PC-9 (cell line): ENCODE data around the gene MKX. TPM values are rescaled to one million over a fixed set of nuclear protein-coding genes. Genes with fewer than 3 reads are reported as not detected.

ENCODE experiments used
- BruUV-seq: library from RNA; stranded (reverse); fragments of 400-500 nt; replicated peaks from 2 replicates; lab custom pipeline; 2021; lab: Mats Ljungman, UMichigan
- CTCF ChIA-PET: fragments of 300-600 bp; sonication (Branson Sonifier 250); formaldehyde crosslinking; loops from one replicate; lab custom pipeline; 2022; ENCODE audit warnings: antibody characterized with exemption; lab: Charles Lee
- POLR2A ChIA-PET: fragments of 300-600 bp; sonication (Branson Sonifier 250); formaldehyde crosslinking; loops from one replicate; lab custom pipeline; 2022; ENCODE audit warnings: antibody characterized with exemption; ENCODE audit not compliant: unreplicated experiment; lab: Charles Lee
- DNase-seq, 2 experiments: peaks; one replicate each; pipeline versions ENCODE4 v3.0.0 to v3.0.0-alpha.2; 2015 to 2022; ENCODE audit warnings: mixed read lengths in 1 of 2
- H2AFZ ChIP-seq: fragments of 200-600 bp; sonication (generic); 2 replicates; pipeline ENCODE4 v1.8.1; 2017; ENCODE audit warnings: antibody characterized with exemption
- H3F3A ChIP-seq: fragments of 200-600 bp; sonication (generic); 2 replicates; pipeline ENCODE4 v1.8.1; 2017; ENCODE audit warnings: antibody characterized with exemption, mild to moderate bottlenecking, low read depth; ENCODE audit not compliant: insufficient read depth
- H3K27ac ChIP-seq: fragments of 200-600 bp; sonication (generic); 2 replicates; pipeline ENCODE4 v1.6.1; 2016; ENCODE audit warnings: mixed run types
- H3K27me3 ChIP-seq: fragments of 200-600 bp; sonication (generic); 2 replicates; pipeline ENCODE4 v1.6.1; 2016; ENCODE audit warnings: low read depth, mixed run types; ENCODE audit not compliant: insufficient read depth
- H3K36me3 ChIP-seq: fragments of 200-600 bp; sonication (generic); 2 replicates; pipeline ENCODE4 v1.6.1; 2016; ENCODE audit warnings: low read depth, mixed run types
- H3K4me1 ChIP-seq: fragments of 200-600 bp; sonication (generic); replicated peaks from 2 replicates; pipeline ENCODE4 v1.6.1; 2016; ENCODE audit warnings: mixed run types; ENCODE audit not compliant: insufficient read depth
- H3K4me2 ChIP-seq: fragments of 200-600 bp; sonication (generic); 2 replicates; pipeline ENCODE4 v1.6.1; 2017; ENCODE audit warnings: mixed run types
- H3K4me3 ChIP-seq: fragments of 200-600 bp; sonication (generic); 2 replicates; pipeline ENCODE4 v1.6.1; 2016; ENCODE audit warnings: mixed run types
- H3K79me2 ChIP-seq: fragments of 200-600 bp; sonication (generic); 2 replicates; pipeline ENCODE4 v1.6.1; 2017; ENCODE audit warnings: low read depth, mixed run types
- H3K9me2 ChIP-seq: fragments of 200-600 bp; sonication (generic); 2 replicates; pipeline ENCODE4 v1.8.1; 2017; ENCODE audit warnings: mild to moderate bottlenecking; ENCODE audit not compliant: insufficient read depth
- H3K9me3 ChIP-seq: fragments of 200-600 bp; sonication (generic); 2 replicates; pipeline ENCODE4 v1.8.1; 2016; ENCODE audit warnings: low read depth; ENCODE audit not compliant: insufficient read depth
- H4K20me1 ChIP-seq: fragments of 200-600 bp; sonication (generic); 2 replicates; pipeline ENCODE4 v1.8.1; 2017; ENCODE audit not compliant: insufficient read depth
- CTCF ChIP-seq: fragments of 200-600 bp; sonication (generic); conservative IDR thresholded peaks from 2 replicates; pipeline ENCODE4 v1.6.1; 2017; ENCODE audit warnings: mixed run types, antibody characterized with exemption, mild to moderate bottlenecking, moderate library complexity
- EZH2 ChIP-seq: fragments of 200-600 bp; sonication (generic); IDR thresholded peaks from 2 replicates; pipeline ENCODE4 v1.8.0; 2017; ENCODE audit warnings: antibody characterized with exemption, low read depth
- intact Hi-C: fragments of 100-400 bp; cut with micrococcal nuclease; formaldehyde crosslinking; loops from one replicate; pipeline ENCODE4 v1.10.0; 2022; ENCODE audit not compliant: unreplicated experiment
- total RNA-seq: library from RNA; stranded (reverse); gene quantifications from 2 replicates; pipeline ENCODE4 v1.2.3, GENCODE V29; 2021

The MKX gene
- total RNA-seq, 1 experiment from 2014 or later: not detected

GRCh38 chr10:27660711-27661110, 84.9 kb downstream of the MKX start:
- Histone ChIP-seq H3K9me3 (no peaks in the 10 kb centered on the region), H3K27ac (no peak overlapping the region), H2AFZ (no peak overlapping the region), H3K27me3 (peaks cover 15% of the 10 kb centered on the region), H3K4me2 (no peak overlapping the region), H3K36me3 (no peaks in the 10 kb centered on the region), H3K9me2 (no peaks in the 10 kb centered on the region; the same call in 1 of the 2 replicates), H3K4me1 (no peaks in the 10 kb centered on the region), H4K20me1 (no peaks in the 10 kb centered on the region), H3K4me3 (no peak overlapping the region), H3K79me2 (no peaks in the 10 kb centered on the region), H3F3A (no peaks in the 10 kb centered on the region)
- TF ChIP-seq CTCF: no peak
- no peak for TF ChIP-seq EZH2
- no TSS peak for BruUV-seq
- POLR2A ChIA-PET: no interaction called here
- CTCF ChIA-PET: no interaction called here
- intact Hi-C loops: no loop called here
- DNase-seq: no peak

GRCh38 chr10:27660268-27660667, 85.4 kb downstream of the MKX start:
- Histone ChIP-seq H3K9me2 (no peaks in the 10 kb centered on the region; the same call in 1 of the 2 replicates), H2AFZ (no peak overlapping the region), H3F3A (no peaks in the 10 kb centered on the region), H4K20me1 (no peaks in the 10 kb centered on the region), H3K79me2 (no peaks in the 10 kb centered on the region), H3K4me1 (no peaks in the 10 kb centered on the region), H3K36me3 (no peaks in the 10 kb centered on the region), H3K4me3 (no peak overlapping the region), H3K27ac (no peak overlapping the region), H3K4me2 (no peak overlapping the region), H3K9me3 (no peaks in the 10 kb centered on the region), H3K27me3 (peaks cover 14% of the 10 kb centered on the region)
- CTCF ChIA-PET: no interaction called here
- intact Hi-C loops: no loop called here
- no peak for DNase-seq
- no TSS peak for BruUV-seq
- POLR2A ChIA-PET: no interaction called here
- no peak for TF ChIP-seq CTCF
- no peak for TF ChIP-seq EZH2

DNA sequence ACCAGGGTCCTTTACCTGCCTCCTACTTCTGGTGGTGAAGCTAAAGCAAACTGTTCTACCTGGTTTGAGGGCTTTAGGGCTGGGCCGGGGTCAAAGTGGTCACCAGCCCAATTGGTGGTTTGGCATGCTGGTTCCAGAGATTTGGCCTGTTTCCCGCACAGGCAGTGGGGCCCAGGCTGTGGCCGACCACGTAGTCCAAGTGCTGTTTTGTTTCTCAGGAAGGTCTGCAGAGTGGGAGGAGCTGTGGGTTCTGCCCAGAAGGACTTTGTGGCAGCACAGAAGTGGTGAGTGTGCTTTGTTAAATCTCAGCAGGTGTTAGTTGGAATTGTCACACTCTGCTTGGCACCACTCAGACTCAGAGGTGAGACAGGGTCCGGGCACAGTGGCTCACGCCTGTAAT, 85.8 kb downstream of the MKX start:
- no peaks in the 10 kb centered on the region for H3K4me1 ChIP-seq
- no peak overlapping the region for H3K27ac ChIP-seq
- H3K79me2 ChIP-seq: no peaks in the 10 kb centered on the region
- no peaks in the 10 kb centered on the region for H3F3A ChIP-seq
- ChIA-PET POLR2A (no interaction called here), CTCF (no interaction called here)
- H3K36me3 ChIP-seq: no peaks in the 10 kb centered on the region
- H3K27me3 ChIP-seq: peaks cover 12% of the 10 kb centered on the region
- H4K20me1 ChIP-seq: no peaks in the 10 kb centered on the region
- no peaks in the 10 kb centered on the region for H3K9me2 ChIP-seq
- H3K9me3 ChIP-seq: no peaks in the 10 kb centered on the region
- no peak overlapping the region for H3K4me2 ChIP-seq
- DNase-seq: no peak
- no peak overlapping the region for H3K4me3 ChIP-seq
- H2AFZ ChIP-seq: no peak overlapping the region
- intact Hi-C loops: loop anchor here (5.0 kb wide), 1 partner anchor 212 kb away; no protein-coding TSS in a partner anchor
- BruUV-seq: no TSS peak
- TF ChIP-seq CTCF: no peak
- TF ChIP-seq EZH2: no peak
